ENCODE results near the gene UGT1A4. TPM values are rescaled to one million over a fixed set of nuclear protein-coding genes. Genes with fewer than 3 reads are reported as not detected.
"Not testable (repeated sequence)": the region's sequence is repeated elsewhere in the genome, so short reads cannot be mapped to it uniquely, and the experiment has no call there.

UGT1A4 gene
- total and polyA plus RNA-seq, 8 donors: 0.38 to 7.2 (median 1.2) TPM; not detected in 3

DNA sequence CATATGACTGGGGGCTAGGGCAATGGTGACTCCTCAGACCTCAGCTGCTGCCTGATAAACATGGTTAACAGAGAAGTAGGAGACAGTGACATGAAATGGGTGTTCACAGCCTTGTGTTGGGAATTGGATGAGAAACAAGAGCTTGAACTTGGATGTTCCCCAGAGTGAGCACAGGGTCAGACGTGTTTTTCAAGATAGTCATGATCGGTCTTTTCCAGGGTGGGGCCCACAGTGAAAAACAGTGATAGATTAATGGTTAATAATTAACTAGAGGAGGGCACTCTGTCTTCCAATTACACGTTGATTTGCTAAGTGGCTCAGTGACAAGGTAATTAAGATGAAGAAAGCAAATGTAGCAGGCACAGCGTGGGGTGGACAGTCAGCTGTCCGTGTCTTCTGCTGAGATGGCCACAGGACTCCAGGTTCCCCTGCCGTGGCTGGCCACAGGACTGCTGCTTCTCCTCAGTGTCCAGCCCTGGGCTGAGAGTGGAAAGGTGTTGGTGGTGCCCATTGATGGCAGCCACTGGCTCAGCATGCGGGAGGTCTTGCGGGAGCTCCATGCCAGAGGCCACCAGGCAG is 10.3 kb downstream of the UGT1A4 start, which contains the start of gene UGT1A3:
Gene UGT1A3, plus strand, starts transcription at position 320 of the 579 bp plus-strand sequence. Its CDS starts 85 bp downstream, at position 405.
- Histone ChIP-seq H3K4me3 (no peak within 1 kb of the TSS), H3K27me3 (no peaks in the 10 kb centered on the region), H3K4me1 (no peaks in the 10 kb centered on the region), H3K27ac (no peak within 1 kb of the TSS), H3K9me3 (no peaks in the 10 kb centered on the region), H3K36me3 (no peaks in the 10 kb centered on the region)
- 64 to 75% (median 66%) methylated on average over 8 of the region's 8 CpGs for WGBS, 5 donors
- no peak for DNase-seq
- intact Hi-C loops (cut with DNase I; ENCODE audit: low total_unique reads): no loop called here
- TF ChIP-seq EP300 (IDR thresholded peaks at IDR 0.05): no peak
- TF ChIP-seq, protein P1, sequence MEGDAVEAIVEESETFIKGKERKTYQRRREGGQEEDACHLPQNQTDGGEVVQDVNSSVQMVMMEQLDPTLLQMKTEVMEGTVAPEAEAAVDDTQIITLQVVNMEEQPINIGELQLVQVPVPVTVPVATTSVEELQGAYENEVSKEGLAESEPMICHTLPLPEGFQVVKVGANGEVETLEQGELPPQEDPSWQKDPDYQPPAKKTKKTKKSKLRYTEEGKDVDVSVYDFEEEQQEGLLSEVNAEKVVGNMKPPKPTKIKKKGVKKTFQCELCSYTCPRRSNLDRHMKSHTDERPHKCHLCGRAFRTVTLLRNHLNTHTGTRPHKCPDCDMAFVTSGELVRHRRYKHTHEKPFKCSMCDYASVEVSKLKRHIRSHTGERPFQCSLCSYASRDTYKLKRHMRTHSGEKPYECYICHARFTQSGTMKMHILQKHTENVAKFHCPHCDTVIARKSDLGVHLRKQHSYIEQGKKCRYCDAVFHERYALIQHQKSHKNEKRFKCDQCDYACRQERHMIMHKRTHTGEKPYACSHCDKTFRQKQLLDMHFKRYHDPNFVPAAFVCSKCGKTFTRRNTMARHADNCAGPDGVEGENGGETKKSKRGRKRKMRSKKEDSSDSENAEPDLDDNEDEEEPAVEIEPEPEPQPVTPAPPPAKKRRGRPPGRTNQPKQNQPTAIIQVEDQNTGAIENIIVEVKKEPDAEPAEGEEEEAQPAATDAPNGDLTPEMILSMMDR (IDR thresholded peaks at IDR 0.05): no peak
- no peak for TF ChIP-seq POLR2A (IDR thresholded peaks at IDR 0.05)
- no peak for TF ChIP-seq POLR2AphosphoS5 (IDR thresholded peaks at IDR 0.05)

DNA sequence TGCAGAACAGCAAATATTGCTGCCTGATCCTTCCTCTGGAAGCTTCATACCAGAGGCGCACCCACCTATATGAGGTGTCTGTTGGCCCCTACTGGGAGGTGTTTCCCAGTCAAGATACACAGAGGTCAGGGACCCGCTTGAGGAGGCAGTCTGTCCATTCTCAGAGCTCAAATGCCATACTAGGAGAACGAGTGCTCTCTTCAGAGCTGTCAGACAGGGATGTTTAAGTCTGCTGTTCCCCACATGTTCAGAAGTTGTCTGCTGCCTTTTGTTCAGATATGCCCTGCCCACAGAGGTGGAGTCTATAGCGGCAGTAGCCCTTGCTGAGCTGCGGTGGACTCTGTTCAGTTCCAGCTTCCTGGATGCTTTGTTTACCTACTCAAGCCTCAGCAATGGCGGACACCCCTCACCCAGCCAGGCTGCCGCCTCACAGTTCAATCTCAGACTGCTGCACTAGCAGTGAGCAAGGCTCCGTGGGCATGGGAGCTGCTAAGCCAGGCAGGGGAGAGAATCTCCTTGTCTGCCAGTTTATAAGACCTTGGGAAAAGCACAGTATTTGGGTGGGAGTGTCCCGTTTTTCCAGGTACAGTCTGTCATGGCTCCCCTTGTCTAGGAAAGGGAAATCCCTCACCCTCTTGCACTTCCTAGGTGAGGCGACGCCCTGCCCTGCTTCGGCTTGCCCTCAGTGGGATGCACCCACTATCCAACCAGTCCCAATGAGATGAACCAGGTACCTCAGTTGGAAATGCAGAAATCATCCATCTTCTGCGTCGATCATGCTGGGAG is 18.5 kb downstream of the UGT1A4 start:
- DNase-seq; H3K4me3 ChIP-seq; intact Hi-C loops (cut with DNase I; ENCODE audit: low total_unique reads); H3K27ac ChIP-seq; H3K36me3 ChIP-seq; H3K9me3 ChIP-seq; H3K27me3 ChIP-seq; H3K4me1 ChIP-seq: not testable (repeated sequence)
- WGBS, 5 donors: 74 to 79% (median 77%) methylated on average over 12 to 14 of the region's 14 CpGs

DNA sequence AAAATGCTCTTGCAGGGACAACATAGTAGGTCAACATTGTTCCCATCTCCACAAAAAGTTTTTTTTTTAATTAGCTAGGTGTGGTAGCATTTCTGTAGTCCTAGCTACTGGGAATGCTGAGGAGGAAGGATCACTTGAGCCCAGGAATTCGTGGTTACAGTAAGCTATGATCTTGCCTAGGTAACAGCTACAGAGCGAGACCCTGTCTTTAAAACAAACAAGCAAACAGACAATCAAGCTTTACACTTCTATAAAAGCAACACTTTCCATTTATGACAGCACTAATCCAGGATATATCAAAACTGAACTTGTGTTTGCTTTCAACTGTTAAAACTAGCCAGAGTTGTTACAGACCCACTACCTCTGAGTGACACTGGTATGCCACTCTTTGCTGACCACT is 22.3 kb downstream of the UGT1A4 start:
- 65 to 79% (median 71%) methylated on average over 2 of the region's 2 CpGs for WGBS, 5 donors
- intact Hi-C loops (cut with DNase I; ENCODE audit: low total_unique reads): no loop called here
- H3K27ac ChIP-seq: no peak overlapping the region

DNA sequence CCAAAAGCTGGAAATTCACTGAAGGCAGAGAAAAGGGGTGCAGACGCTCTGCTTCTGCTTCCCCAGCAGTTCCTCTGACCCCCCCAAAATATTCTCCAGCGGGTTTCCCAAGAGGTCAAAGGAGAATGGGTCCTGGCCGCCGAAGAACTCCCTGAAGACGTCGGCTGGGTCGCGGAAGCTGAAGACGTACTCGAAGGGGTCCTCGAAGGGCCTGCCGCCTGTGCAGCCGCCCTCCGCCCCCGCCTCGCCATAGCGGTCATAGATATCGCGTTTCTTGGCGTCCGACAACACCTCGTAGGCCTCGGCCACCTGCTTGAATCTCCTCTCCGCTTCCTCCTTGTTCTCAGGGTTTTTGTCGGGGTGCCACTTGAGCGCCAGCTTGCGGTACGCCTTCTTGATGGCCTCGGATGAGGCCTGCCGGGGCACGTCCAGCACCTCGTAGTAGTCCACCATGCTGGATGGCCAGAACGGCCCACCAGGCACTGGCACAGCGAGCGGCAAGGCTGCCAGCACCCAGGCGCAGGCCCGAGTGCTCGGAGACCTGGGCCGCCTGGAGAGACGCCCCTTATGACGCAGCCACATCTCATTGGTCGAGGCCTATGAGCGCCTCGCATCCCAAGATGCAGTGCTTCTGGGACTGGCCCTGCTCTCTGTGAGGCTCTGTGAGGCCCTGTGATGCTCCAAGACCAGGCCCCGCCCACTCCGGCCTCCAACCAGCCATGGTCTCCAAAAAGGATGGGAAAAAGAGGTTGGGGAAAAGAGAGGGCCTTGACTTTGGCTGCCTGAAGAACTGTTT is 25.1 kb downstream of the UGT1A4 start:
- DNase-seq: no peak
- Histone ChIP-seq H3K27ac (no peak overlapping the region), H3K9me3 (no peaks in the 10 kb centered on the region), H3K27me3 (no peaks in the 10 kb centered on the region), H3K4me3 (no peak overlapping the region), H3K4me1 (peaks cover 0 to 3% (median 0%) of the 10 kb centered on the region in 4 donors), H3K36me3 (no peaks in the 10 kb centered on the region)
- intact Hi-C loops (cut with DNase I; ENCODE audit: low total_unique reads): no loop called here
- TF ChIP-seq POLR2AphosphoS5 (IDR thresholded peaks at IDR 0.05): no peak
- no peak for TF ChIP-seq POLR2A (IDR thresholded peaks at IDR 0.05)
- TF ChIP-seq, protein P1 (IDR thresholded peaks at IDR 0.05): no peak
- TF ChIP-seq EP300 (IDR thresholded peaks at IDR 0.05): no peak
- 93 to 97% (median 95%) methylated on average over 41 to 46 of the region's 46 CpGs for WGBS, 5 donors

More for the DNA sequence above, 22.3 kb downstream of the UGT1A4 start:
- DNase-seq: no peak
- Histone ChIP-seq H3K4me1 (peaks cover 0 to 9% (median 2%) of the 10 kb centered on the region in 4 donors), H3K27me3 (no peaks in the 10 kb centered on the region), H3K36me3 (no peaks in the 10 kb centered on the region), H3K4me3 (no peak overlapping the region), H3K9me3 (no peaks in the 10 kb centered on the region)
- no peak for TF ChIP-seq POLR2AphosphoS5 (IDR thresholded peaks at IDR 0.05)
- TF ChIP-seq EP300 (IDR thresholded peaks at IDR 0.05): no peak
- TF ChIP-seq, protein P1 (IDR thresholded peaks at IDR 0.05): no peak
- no peak for TF ChIP-seq POLR2A (IDR thresholded peaks at IDR 0.05)

Measured in stomach (tissue), 9 donors.